ENCODE data around the gene GALNS. TPM values are rescaled to one million over a fixed set of nuclear protein-coding genes. Genes with fewer than 3 reads are reported as not detected.

The GALNS gene
- total and polyA plus RNA-seq, 2 of the 13 experiments (the other 11 are each of a cell fraction or from before 2014, with no cell fraction given), result 9.2 to 9.8 TPM

DNA sequence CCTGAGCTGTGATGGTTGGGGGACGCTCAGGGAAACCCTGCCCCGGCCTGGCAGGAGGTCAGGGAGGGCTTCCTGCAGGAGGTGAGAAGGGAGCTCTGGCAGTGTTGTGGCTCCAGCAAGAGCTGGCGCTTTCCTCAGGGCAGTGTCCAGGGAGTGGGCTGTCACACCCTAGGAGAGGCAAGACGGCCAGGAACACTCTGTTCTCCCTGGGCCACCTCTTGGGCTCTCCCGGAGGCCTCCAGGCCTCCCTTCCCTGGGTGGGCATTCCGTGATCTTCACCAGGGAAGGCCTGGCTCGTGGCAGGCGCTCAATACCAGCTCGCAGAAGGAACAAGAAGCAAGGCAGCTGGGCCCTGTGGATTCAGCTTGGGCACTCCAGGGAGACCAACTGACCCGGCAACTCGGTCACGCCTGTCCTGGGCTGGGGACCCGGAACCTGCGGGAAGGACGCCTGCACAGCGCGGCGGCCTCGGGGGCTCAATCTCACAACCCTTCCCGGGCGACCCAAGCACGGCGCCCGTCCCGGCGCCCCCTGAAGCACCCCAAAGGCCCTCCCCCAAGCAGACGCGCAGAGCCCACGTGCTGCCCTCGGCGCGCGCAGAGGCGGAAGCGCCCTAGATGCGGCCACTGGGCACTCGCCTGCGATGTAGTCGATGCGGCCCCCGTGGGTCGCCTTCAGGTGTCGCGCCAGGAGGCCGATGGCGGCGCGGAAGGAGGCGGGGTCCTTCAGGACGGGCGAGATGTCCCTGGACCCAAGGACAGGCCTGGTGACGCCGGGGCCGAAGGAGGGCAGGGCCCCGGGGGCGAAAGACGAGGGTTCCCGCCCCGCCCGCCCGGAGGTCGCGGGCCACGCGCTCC lies 45.6 kb downstream of the GALNS start (continued):
- TF ChIP-seq SALL2 (CRISPR knock-in tag; IDR thresholded peaks at IDR 0.05), result peak; percentile 19; the same call in 1 of the 2 replicates
- peak; percentile 87 for TF ChIP-seq ZNF354B (CRISPR knock-in tag; IDR thresholded peaks at IDR 0.05)
- no peak; the same call in 1 of the 2 replicates for TF ChIP-seq ZBTB42 (CRISPR knock-in tag; IDR thresholded peaks at IDR 0.05)
- no peak; the same call in 1 of the 2 replicates for TF ChIP-seq SMAD3 (CRISPR knock-in tag; IDR thresholded peaks at IDR 0.05)
- TF ChIP-seq ZNF740 (CRISPR knock-in tag; IDR thresholded peaks at IDR 0.05), result peak; percentile 73; the same call in 1 of the 2 replicates
- no peak; the same call in none of the 2 replicates for TF ChIP-seq MEIS2 (CRISPR knock-in tag; IDR thresholded peaks at IDR 0.05)
- peak; percentile 55 for TF ChIP-seq ZMAT3 (CRISPR knock-in tag; conservative IDR thresholded peaks at IDR 0.05)
- no peak for TF ChIP-seq REPIN1 (CRISPR knock-in tag; IDR thresholded peaks at IDR 0.05; ENCODE audit: borderline replicate concordance, low read depth)
- no peak for TF ChIP-seq ZBTB21 (CRISPR knock-in tag; IDR thresholded peaks at IDR 0.05)
- no peak for TF ChIP-seq ZNF101 (CRISPR knock-in tag; IDR thresholded peaks at IDR 0.05; ENCODE audit: borderline replicate concordance, low read depth)
- peak; percentile 56; the same call in 1 of the 2 replicates for TF ChIP-seq ZNF256 (CRISPR knock-in tag; conservative IDR thresholded peaks at IDR 0.05)
- no peak for TF ChIP-seq ZNF282 (IDR thresholded peaks at IDR 0.05; ENCODE audit: partially characterized antibody)
- TF ChIP-seq NR1H2 (CRISPR knock-in tag; IDR thresholded peaks at IDR 0.05; ENCODE audit: borderline replicate concordance, low read depth), result 0 out of 2 replicates have a peak, but pooled peaks have one; percentile 47
- TF ChIP-seq ZNF121 (CRISPR knock-in tag; IDR thresholded peaks at IDR 0.05), result no peak
- TF ChIP-seq TEF (CRISPR knock-in tag; IDR thresholded peaks at IDR 0.05), result no peak; the same call in 1 of the 2 replicates
- peak; percentile 91; the same call in 1 of the 2 replicates for TF ChIP-seq ZNF687 (CRISPR knock-in tag; IDR thresholded peaks at IDR 0.05)
- TF ChIP-seq SATB2 (CRISPR knock-in tag; IDR thresholded peaks at IDR 0.05), result 0 out of 2 replicates have a peak, but pooled peaks have one; percentile 29
- no peak for TF ChIP-seq ZNF296 (CRISPR knock-in tag; conservative IDR thresholded peaks at IDR 0.05)
- no peak for TF ChIP-seq ZNF546 (CRISPR knock-in tag; conservative IDR thresholded peaks at IDR 0.05)
- peak; percentile 90; the same call in 1 of the 2 replicates for TF ChIP-seq ZNF367 (CRISPR knock-in tag; IDR thresholded peaks at IDR 0.05; ENCODE audit: borderline replicate concordance)
- no peak for TF ChIP-seq PRMT3 (CRISPR knock-in tag; IDR thresholded peaks at IDR 0.05; ENCODE audit: borderline replicate concordance, low read depth)
- TF ChIP-seq ZNF616 (CRISPR knock-in tag; IDR thresholded peaks at IDR 0.05; ENCODE audit: low read depth), result peak; percentile 54; the same call in 1 of the 2 replicates
- peak; percentile 60; the same call in 1 of the 2 replicates for TF ChIP-seq ZNF180 (CRISPR knock-in tag; IDR thresholded peaks at IDR 0.05; ENCODE audit: borderline replicate concordance, low read depth)
- no peak for TF ChIP-seq CBX2 (IDR thresholded peaks at IDR 0.05; ENCODE audit: low read depth, low read length)
- TF ChIP-seq CBX2 (CRISPR knock-in tag; IDR thresholded peaks at IDR 0.05; ENCODE audit: low read depth), result no peak
